Common myeloid progenitor, CD34-positive (primary cell): Measurements from ENCODE around the gene ITGA11.

ENCODE experiments used
- CTCF ChIA-PET: fragments of 350-600 bp; sonication (Branson Sonifier 250); formaldehyde crosslinking; loops from one replicate; lab custom pipeline; 2021; ENCODE audit warnings: antibody characterized with exemption; lab: Charles Lee
- POLR2A ChIA-PET: fragments of 350-600 bp; sonication (Branson Sonifier 250); formaldehyde crosslinking; loops from one replicate; lab custom pipeline; 2021; ENCODE audit warnings: antibody characterized with exemption; lab: Charles Lee
- DNase-seq, 3 donors: peaks; one replicate each; pipeline versions ENCODE4 v3.0.0 to v3.0.0-alpha.2; 2013
- H3K27ac ChIP-seq, 2 experiments: 1 replicate in 1 of 2; 2 replicates in 1 of 2; pipeline ENCODE4 v1.7.0; 2013; ENCODE audit warnings: inconsistent platforms in 2 of 2, low read length in 2 of 2, mild to moderate bottlenecking in 2 of 2, low read depth in 1 of 2, moderate library complexity in 1 of 2; ENCODE audit not compliant: severe bottlenecking in 2 of 2, insufficient read depth in 1 of 2, poor library complexity in 1 of 2
- H3K27me3 ChIP-seq, 5 experiments: replicated peaks in 2 of 5; 1 replicate in 3 of 5; 2 replicates in 2 of 5; pipeline versions ENCODE4 v1.6.1 to v1.7.0; 2013; ENCODE audit warnings: low read length in 4 of 5, mild to moderate bottlenecking in 2 of 5, moderate library complexity in 2 of 5, inconsistent platforms in 1 of 5; ENCODE audit not compliant: insufficient read depth in 5 of 5, control insufficient read depth in 4 of 5
- H3K36me3 ChIP-seq, 4 experiments: 1 replicate in 2 of 4; 2 replicates in 2 of 4; pipeline versions ENCODE4 v1.6.1 to v1.7.0; 2013; ENCODE audit warnings: low read length in 3 of 4, control low read depth in 1 of 4, mild to moderate bottlenecking in 1 of 4; ENCODE audit not compliant: control insufficient read depth in 4 of 4, insufficient read depth in 4 of 4
- H3K4me1 ChIP-seq, 4 experiments: 1 replicate in 3 of 4; 2 replicates in 1 of 4; pipeline versions ENCODE4 v1.6.1 to v1.7.1; 2013; ENCODE audit warnings: low read length in 3 of 4, mild to moderate bottlenecking in 3 of 4, control low read depth in 1 of 4, inconsistent platforms in 1 of 4, moderate library complexity in 1 of 4; ENCODE audit not compliant: control insufficient read depth in 4 of 4, insufficient read depth in 4 of 4; ENCODE audit errors: control extremely low read depth in 1 of 4
- H3K4me3 ChIP-seq, 7 experiments: 1 replicate in 4 of 7; 2 replicates in 3 of 7; pipeline versions ENCODE4 v1.5.1 to v1.7.0; 2013; ENCODE audit warnings: mild to moderate bottlenecking in 7 of 7, low read length in 6 of 7, moderate library complexity in 6 of 7, inconsistent platforms in 2 of 7, low read depth in 2 of 7, control low read depth in 1 of 7; ENCODE audit not compliant: insufficient read depth in 4 of 7, control insufficient read depth in 1 of 7; ENCODE audit errors: extremely low read depth in 1 of 7
- H3K9me3 ChIP-seq, 5 experiments: 1 replicate in 4 of 5; 2 replicates in 1 of 5; pipeline versions ENCODE4 v1.6.1 to v1.7.1; 2013; ENCODE audit warnings: low read length in 4 of 5, mild to moderate bottlenecking in 2 of 5, inconsistent platforms in 1 of 5, low read depth in 1 of 5, moderate library complexity in 1 of 5; ENCODE audit not compliant: control insufficient read depth in 4 of 5, insufficient read depth in 2 of 5; ENCODE audit errors: control extremely low read depth in 1 of 5
- WGBS: methylation state at CpG from one replicate; pipeline ENCODE4 v1.1.5; 2013; ENCODE audit not compliant: insufficient coverage; 5-methylcytosine and 5-hydroxymethylcytosine counted together

Gene ITGA11

GRCh38 chr15:68441045-68441743 is 9.2 kb upstream of the ITGA11 start:
- ChIA-PET CTCF (interaction anchor here (0.9 to 1.5 kb wide), 3 partner anchors 10 to 64 kb away, joined by 3 to 4 read pairs (median 3); partner anchors contain the start of gene ITGA11), POLR2A (no interaction called here)
- 0% methylated on average over 1 of the region's 3 CpGs for WGBS
- H3K36me3 ChIP-seq: no peaks in the 10 kb centered on the region
- H3K4me3 ChIP-seq: no peak overlapping the region
- no peak overlapping the region for H3K27ac ChIP-seq
- peaks cover 0 to 18% (median 8%) of the 10 kb centered on the region in 5 experiments for H3K27me3 ChIP-seq
- no peaks in the 10 kb centered on the region for H3K9me3 ChIP-seq
- DNase-seq: no peak
- H3K4me1 ChIP-seq: no peaks in the 10 kb centered on the region

DNA sequence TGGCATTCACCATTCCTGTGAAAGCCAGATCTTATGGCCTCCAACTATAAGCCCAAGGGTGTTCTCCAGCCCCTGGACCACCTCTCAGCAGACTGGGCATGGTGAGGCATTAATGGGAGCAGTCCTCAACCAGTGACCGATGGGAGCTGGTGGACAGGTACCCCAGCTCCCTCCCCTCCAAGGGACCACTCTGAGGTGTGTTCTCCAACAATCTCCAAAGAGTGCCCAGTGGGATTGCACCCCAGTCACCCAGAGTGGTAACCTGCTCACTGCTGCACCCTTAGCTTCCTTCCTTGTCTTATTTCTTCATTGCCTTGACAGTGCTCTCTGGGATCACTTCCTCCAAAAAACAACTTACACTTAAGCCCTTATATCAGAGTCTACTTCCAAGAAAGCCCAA is 8.2 kb upstream of the ITGA11 start:
- Histone ChIP-seq H3K4me3 (no peak overlapping the region), H3K36me3 (no peaks in the 10 kb centered on the region), H3K4me1 (no peaks in the 10 kb centered on the region), H3K27ac (no peak overlapping the region), H3K27me3 (peaks cover 0 to 21% (median 14%) of the 10 kb centered on the region in 5 experiments), H3K9me3 (no peaks in the 10 kb centered on the region)
- ChIA-PET POLR2A (no interaction called here), CTCF (no interaction called here)
- DNase-seq: no peak
- no CpG with 5 or more reads among the region's 1 CpG for WGBS

- Histone ChIP-seq H3K27me3 (peaks cover 0 to 27% (median 18%) of the 10 kb centered on the region in 5 experiments), H3K4me3 (no peak overlapping the region)
- POLR2A ChIA-PET: no interaction called here
Observed at GRCh38 chr15:68439506-68439905, 7.5 kb upstream of the ITGA11 start.

GRCh38 chr15:68436680-68437079 is 4.7 kb upstream of the ITGA11 start:
- Histone ChIP-seq H3K27ac (no peak overlapping the region), H3K9me3 (no peaks in the 10 kb centered on the region), H3K36me3 (no peaks in the 10 kb centered on the region), H3K27me3 (peaks cover 0 to 54% (median 37%) of the 10 kb centered on the region in 5 experiments), H3K4me1 (peaks cover 0 to 7% (median 5%) of the 10 kb centered on the region in 4 experiments), H3K4me3 (no peak overlapping the region)
- 83% methylated on average over 1 of the region's 1 CpG for WGBS
- ChIA-PET POLR2A (no interaction called here), CTCF (no interaction called here)
- DNase-seq: no peak

More at GRCh38 chr15:68439506-68439905, 7.5 kb upstream of the ITGA11 start:
- DNase-seq: no peak
- Histone ChIP-seq H3K9me3 (no peaks in the 10 kb centered on the region), H3K4me1 (no peaks in the 10 kb centered on the region), H3K27ac (no peak overlapping the region), H3K36me3 (no peaks in the 10 kb centered on the region)
- 100% methylated on average over 4 of the region's 5 CpGs for WGBS
- CTCF ChIA-PET: no interaction called here

- H3K4me3 ChIP-seq: no peak overlapping the region
- no peaks in the 10 kb centered on the region for H3K9me3 ChIP-seq
- no peaks in the 10 kb centered on the region for H3K36me3 ChIP-seq
- peaks cover 0 to 62% (median 37%) of the 10 kb centered on the region in 5 experiments for H3K27me3 ChIP-seq
- no peak for DNase-seq
- ChIA-PET CTCF (no interaction called here), POLR2A (no interaction called here)
- WGBS: 100% methylated on average over 2 of the region's 3 CpGs
- H3K27ac ChIP-seq: no peak overlapping the region
- peaks cover 0 to 14% (median 13%) of the 10 kb centered on the region in 4 experiments for H3K4me1 ChIP-seq
Observed at GRCh38 chr15:68435966-68436365, 4.0 kb upstream of the ITGA11 start.

DNA sequence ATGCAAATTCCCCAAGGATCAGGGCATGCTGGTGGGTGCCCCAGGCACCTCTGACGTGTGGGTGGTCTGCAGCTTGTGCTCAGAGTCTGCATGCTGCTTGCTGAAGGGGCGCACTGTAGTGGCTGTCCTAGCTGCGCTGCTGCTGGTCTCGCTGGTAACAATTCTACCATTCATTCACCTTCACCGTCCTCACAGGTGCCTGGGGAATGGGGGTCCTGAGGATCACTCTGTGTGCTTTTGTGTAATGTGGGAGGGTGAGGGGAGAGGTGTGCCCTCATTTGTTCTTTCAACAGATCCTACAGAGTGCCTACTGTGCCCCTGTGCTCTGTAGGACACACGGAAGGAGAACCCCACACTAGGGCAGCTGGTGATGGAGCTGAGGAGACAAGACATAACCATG is 2.1 kb upstream of the ITGA11 start:
- POLR2A ChIA-PET: no interaction called here
- H3K36me3 ChIP-seq: no peaks in the 10 kb centered on the region

GRCh38 chr15:68433551-68433950 is 1.6 kb upstream of the ITGA11 start:
- no peaks in the 10 kb centered on the region for H3K36me3 ChIP-seq
- H3K4me1 ChIP-seq: peaks cover 0 to 17% (median 16%) of the 10 kb centered on the region in 4 experiments
- H3K9me3 ChIP-seq: no peaks in the 10 kb centered on the region
- H3K27me3 ChIP-seq: peaks cover 3 to 86% (median 49%) of the 10 kb centered on the region in 5 experiments
- no peak for DNase-seq
- WGBS: 83% methylated on average over 1 of the region's 2 CpGs
- no peak overlapping the region for H3K27ac ChIP-seq
- ChIA-PET CTCF (interaction anchor here (0.7 kb wide), 1 partner anchor 17 kb away, joined by 3 read pairs; no protein-coding TSS in a partner anchor), POLR2A (no interaction called here)
- H3K4me3 ChIP-seq: no peak overlapping the region

More for the DNA sequence above, 2.1 kb upstream of the ITGA11 start:
- H3K4me3 ChIP-seq: no peak overlapping the region
- WGBS: 82% methylated on average over 1 of the region's 6 CpGs
- no peak for DNase-seq
- no peaks in the 10 kb centered on the region for H3K9me3 ChIP-seq
- peaks cover 0 to 17% (median 16%) of the 10 kb centered on the region in 4 experiments for H3K4me1 ChIP-seq
- CTCF ChIA-PET: interaction anchor here (0.7 kb wide), 1 partner anchor 18 kb away, joined by 3 read pairs; no protein-coding TSS in a partner anchor
- H3K27ac ChIP-seq: no peak overlapping the region
- H3K27me3 ChIP-seq: peaks cover 3 to 81% (median 49%) of the 10 kb centered on the region in 5 experiments
